Amygdala (tissue), 56 donors: ENCODE results near the gene MRPL41.
A peak's percentile ranks its signal among the peaks of the same experiment; 100 is the strongest.
"Not testable (repeated sequence)": the region's sequence is repeated elsewhere in the genome, so short reads cannot be mapped to it uniquely, and the experiment has no call there.

ENCODE experiments used
- DNase-seq, 56 donors: peaks; one replicate each; lab custom pipeline; 2025; lab: John Stamatoyannopoulos, UW

Gene MRPL41

DNA sequence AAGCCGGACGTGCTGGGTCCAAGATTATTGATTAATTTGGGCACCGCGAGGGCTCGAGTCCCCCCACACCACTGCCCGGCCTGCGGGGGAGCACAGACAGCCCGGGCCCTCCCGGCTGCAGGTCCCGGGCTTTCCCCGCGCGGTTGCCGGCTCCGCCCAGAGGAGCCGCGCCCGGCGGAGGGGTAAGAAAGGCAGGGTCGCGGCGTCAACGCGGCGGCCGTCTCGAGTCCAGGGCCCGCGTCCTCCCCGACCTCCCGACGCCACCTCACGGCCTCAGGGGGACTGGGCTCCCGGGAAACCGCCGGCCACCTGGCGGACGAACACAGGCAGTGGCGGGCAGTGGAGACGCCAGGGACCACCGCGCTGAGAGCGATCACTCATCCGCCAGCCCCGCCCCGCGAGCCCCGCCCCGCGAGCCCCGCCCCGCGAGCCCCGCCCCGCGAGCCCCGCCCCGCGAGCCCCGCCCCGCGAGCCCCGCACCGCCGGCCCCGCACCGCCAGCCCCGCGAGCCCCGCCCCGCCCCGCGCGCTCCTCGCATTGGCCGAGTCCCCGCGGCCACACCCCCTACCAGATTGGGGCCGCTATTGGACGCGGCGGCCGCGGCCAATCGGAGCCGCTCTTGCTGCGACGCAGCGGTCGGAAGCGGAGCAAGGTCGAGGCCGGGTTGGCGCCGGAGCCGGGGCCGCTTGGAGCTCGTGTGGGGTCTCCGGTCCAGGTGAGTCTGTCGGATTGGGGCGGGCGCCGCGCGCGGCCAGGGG lies at the start of gene MRPL41:
Gene MRPL41, plus strand, starts transcription at position 616 of the 758 bp plus-strand sequence. CDS start 203 bp downstream, outside the sequence.
- DNase-seq, result peak in 55 of 56 donors; percentile 48 to 92 (median 82)

DNA sequence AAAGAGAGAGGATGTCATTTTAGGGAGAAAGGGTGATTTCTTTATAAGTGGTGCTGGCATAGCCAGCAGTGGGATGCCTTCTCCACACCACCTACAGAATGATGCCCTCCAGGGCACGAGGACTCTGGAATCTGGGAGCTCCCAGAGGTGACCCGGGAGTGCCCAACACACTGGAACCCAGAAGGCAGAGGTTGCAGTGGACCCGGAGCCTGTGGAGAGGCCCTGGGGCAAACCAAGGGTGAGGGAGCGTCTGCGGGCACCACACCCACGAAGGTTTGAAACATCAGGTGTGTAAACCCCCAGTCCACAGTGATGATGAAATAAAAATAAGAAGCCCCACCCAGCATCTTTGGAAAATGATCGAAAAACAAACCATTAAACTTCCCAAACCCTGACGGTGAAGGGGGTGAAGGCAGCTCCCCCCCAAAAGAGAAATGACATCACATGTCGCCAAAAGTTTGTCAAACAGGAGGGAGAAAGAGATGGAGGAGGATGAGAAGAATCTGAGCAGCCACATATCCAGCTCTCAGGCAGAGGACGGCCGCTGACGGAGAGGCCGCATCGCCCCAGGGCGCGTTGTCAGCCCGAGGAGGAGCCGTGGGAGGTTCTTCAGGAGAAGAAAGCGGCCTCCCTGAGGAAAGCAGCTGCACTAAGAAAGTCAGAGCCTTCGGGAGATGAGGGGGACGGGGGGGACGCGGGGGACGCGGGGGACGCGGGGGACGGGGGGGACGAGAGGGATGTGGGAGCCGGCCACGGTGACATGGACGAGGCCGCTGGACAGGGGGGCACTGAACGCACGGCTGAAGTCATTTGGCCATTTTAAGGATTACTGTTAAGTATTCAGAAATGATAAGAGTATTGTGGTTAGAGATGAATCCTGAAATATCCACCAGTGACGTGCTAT lies 49.4 kb upstream of the MRPL41 start:
- DNase-seq, result no peak

DNA sequence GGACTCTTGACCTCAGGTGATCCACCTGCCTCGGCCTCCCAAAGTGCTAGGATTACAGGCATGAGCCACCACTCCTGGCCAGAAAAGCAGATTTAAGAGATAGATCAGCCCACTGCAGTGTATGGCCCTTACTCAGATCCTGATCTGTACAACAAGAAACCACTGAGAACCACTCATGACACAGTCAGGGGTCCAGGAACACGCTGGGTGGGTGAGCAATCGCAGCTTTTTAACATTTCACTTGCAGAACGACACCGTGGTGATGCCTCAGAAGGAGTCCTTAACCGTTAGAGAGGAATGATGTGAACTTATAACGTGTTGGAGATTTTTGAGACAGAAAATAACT lies 47.3 kb upstream of the MRPL41 start:
- DNase-seq, result no peak

DNA sequence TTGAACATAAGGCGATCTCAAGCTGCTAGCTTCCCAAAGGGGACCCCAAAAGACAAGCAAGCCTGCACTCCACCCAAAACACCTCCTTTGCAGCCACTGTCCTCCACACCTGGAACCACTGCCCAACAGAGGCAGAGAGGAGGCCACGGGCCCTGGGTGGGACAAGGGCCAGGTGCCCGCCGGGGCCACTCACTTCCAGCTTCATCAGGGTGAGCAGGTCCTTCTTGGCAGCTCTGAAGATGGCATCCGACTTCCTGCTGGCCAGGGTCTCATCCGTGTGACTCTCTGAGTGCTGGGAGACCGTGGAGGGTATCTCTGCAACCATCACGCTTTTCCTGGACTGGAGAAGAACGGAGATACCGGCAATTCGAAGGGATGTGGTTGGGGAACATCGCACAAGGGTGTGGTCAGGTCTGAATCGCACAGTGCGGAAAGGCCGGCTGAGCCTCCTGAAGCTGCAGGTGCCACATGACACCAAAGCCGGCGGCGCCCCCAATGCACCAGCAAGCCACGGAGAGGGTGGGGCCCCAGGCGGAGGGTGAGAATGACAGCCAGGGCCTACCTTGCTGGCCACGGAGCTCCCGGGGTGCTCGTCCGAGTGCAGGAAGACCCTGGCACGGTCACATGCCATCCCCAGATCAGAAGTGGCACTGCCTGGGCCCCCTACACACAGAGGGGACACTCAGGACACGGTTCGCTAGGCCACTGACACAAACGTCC lies 46.1 kb upstream of the MRPL41 start:
- no peak for DNase-seq

DNA sequence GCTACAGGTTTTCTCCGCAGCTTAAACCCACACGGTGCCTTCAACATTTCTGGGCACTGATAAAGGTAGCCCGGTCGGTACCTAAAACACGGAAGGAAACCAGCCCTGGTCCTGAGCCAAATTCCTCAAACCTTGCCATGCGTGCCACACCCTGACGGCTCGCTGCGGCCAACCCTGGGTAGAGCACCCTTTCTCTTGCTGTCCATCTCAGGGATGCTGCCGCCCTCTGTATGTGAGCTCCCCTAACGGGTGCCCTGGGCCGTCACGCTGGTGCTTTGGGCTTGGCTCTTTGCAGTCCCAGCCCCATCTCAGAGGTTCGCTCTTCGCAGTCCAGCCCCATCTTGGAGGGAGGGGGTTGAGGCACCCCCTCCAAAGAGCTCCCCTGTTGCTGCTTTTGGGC lies 45.4 kb upstream of the MRPL41 start:
- no peak for DNase-seq

DNA sequence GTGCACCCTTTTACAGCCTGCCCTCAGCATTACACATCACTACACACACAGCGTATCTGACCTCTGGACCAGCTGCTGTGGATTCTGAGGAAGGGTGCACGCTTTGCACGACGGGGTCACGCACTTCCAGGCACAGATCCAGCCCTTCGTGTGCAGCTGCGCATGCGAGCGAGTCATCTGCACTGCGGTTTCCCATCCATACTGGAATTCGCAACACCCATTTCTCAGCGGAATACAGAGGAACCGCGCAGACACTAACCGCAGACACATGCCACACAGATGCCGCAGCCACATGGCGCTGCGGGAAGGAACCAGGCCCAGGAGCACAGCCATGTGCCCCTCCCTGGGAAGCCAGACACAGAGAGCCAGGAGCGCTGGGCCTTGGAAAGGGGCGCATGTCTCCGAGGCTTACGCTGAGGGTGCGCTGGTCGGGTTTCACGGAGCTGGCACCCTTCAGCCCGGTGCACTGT lies 44.9 kb upstream of the MRPL41 start:
- no peak for DNase-seq

DNA sequence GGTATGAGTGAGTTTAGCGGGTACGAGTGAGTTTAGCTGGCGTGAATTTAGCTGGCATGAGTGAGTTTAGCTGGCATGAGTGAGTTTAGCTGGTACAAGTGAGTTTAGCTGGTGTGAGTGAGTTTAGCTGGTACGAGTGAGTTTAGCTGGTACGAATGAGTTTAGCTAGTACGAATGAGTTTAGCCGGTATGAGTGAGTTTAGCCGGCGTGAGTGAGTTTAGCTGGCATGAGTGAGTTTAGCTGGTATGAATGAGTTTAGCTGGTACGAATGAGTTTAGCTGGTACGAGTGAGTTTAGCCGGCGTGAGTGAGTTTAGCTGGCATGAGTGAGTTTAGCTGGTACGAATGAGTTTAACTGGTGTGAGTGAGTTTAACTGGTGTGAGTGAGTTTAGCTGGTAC lies 42.5 kb upstream of the MRPL41 start:
- DNase-seq, result no peak

DNA sequence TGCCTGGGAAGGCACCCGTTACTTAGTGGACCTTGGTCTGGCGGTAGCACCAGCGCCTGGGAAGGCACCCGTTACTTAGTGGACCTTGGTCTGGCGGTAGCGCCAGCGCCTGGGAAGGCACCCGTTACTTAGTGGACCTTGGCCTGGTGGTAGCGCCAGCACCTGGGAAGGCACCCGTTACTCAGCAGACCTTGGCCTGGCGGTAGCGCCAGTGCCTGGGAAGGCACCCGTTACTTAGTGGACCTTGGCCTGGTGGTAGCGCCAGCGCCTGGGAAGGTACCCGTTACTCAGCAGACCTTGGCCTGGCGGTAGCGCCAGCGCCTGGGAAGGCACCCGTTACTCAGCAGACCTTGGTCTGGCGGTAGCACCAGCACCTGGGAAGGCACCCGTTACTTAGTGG lies 40.6 kb upstream of the MRPL41 start:
- not testable (repeated sequence) for DNase-seq

DNA sequence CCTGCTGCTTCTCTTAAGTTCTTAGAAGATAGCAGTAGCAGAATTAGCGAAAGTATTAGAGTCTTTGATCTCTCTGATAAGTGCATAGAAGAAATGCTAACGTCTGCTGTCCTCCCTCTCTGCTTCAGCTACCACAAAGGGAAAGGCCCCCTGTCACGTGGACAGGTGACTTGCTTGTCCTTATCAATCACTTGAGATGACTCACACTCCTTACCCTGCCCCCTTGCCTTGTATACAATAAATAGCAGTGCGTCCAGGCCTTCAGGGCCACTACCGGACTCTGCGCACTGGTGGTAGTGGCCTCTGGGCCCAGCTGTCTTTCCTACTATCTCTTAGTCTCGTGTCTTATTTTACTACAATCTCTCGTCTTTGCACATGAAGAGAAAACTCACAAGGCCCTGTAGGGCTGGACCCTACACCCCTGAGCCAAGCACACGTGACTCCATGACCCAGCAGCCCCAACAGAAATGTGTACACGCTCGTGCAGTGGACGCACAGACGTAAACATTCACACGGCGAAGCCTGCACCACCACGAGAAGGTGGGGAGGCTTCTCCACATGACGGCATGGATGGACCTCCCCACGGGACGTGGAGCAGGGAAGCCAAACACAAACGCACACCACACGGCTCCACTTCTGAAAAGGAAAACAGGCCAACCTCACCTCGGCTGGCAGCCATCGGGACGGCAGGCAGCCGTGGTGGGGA lies 39.8 kb upstream of the MRPL41 start:
- DNase-seq, result no peak

DNA sequence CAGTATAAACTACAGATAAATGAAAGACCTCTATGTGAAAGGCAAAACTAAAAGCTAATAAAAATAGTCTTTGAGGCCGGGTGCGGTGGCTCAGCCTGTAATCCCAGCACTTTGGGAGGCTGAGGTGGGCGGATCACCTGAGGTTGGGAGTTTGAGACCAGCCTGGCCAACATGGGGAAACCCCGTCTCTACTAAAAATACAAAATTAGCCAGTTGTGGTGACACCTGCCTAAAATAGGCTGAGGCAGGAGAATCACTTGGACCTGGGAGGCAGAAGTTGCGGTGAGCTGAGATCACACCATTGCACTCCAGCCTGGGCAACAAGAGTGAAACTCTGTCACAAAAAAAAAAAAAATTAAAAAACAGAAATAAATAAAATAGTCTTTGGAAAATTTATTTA lies 38.5 kb upstream of the MRPL41 start:
- not testable (repeated sequence) for DNase-seq

DNA sequence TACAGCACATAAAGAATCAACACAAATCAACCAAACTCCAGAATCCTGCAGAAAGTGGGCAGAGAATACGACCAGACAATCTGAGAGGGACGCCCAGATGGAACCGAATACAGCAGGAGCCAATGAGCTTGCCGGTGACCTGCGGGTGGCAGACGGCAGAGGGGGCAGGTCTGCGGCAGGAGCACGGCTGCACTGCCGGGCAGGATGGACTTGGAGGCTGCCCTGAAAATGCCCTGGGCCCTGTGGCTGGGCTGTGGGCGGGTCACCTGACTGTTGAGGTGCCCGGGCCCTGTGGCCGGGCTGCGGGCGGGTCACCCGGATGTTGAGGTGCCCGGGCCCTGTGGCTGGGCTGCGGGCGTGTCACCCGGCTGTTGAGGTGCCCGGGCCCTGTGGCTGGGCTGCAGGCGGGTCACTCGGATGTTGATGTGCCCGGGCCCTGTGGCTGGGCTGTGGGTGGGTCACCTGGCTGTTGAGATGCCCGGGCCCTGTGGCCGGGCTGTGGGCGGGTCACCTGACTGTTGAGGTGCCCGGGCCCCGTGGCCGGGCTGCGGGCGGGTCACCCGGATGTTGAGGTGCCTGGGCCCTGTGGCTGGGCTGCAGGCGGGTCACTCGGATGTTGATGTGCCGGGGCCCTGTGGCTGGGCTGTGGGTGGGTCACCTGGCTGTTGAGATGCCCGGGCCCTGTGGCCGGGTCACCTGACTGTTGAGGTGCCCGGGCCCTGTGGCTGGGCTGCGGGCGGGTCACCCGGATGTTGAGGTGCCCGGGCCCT lies 37.7 kb upstream of the MRPL41 start:
- DNase-seq, result not testable (repeated sequence)

DNA sequence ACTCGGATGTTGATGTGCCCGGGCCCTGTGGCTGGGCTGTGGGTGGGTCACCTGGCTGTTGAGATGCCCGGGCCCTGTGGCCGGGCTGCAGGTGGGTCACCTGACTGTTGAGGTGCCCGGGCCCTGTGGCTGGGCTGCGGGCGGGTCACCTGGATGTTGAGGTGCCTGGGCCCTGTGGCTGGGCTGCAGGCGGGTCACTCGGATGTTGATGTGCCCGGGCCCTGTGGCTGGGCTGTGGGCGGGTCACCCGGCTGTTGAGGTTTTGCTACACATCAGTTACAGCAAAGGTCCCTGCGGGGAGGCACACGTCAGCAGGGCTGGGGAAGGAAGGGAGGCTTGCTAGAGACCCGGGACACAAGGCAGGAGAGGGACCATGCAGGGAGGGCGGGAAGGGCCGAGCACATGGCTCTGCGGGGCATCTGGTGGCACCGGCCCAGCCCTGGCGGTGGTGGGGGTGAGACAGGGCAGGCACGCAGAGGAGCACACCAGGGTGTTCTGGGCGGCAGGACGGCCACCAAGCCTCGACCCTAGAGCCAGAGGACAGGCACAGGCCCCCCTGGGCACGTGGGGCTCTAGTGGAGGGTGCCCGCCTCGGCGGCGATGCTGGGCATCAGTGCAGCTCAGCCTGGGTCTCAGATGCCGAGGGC lies 36.9 kb upstream of the MRPL41 start:
- DNase-seq, result no peak

DNA sequence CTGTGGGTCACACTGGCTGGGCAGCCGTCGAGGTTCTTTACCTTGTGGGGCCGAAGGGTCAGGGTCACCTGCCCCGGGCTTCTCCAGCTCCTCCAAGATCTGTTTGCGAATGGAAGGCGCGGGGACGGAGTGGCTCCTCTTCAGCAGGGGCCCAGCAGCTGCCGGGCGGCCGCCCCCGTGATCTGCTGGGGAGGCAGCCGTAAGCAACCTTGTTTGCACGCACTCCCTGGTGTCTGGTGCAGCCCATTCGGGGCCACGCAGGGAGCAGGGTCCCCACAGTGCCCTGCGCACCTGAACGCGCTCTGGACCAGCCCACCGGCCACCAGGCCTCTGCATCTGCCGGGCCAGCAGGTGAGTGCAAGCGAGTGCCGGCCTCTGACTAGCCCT lies 36.3 kb upstream of the MRPL41 start:
- DNase-seq, result no peak

DNA sequence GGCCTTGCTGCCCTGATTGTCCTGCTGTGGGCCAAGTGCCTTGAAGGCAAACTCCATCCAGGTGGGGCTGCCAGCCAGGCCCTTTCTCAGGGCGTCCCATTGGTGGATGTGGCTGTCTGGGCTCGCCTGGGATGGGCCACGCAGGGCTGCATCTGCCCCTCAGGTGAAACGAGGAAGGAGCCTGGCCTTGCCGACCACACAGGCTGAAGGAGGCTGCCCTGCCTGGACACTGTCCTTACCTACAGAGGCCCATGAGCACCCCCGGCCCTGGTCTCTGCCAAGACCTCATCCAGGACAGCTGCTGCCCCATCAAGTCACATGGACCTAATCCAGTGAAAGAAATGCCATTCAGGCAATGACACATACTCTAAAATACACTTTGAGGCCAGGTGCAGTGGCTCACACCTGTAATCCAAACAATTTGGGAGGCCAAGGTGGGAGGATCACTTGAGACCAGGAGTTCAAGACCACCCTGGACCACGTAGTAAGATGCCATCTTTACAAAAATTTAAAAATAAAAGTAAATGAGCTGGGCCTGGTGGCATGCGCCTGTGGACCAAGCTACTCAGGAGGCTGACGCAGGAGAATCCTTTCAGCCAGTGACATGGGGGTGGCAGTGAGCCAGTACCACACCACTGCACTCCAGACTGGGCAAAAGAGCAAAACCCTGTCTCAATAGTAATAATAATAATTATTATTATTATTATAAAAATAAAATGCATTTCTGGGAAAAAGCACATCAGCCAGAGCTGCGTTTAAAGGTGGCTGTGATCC lies 35.3 kb upstream of the MRPL41 start:
- no peak for DNase-seq

DNA sequence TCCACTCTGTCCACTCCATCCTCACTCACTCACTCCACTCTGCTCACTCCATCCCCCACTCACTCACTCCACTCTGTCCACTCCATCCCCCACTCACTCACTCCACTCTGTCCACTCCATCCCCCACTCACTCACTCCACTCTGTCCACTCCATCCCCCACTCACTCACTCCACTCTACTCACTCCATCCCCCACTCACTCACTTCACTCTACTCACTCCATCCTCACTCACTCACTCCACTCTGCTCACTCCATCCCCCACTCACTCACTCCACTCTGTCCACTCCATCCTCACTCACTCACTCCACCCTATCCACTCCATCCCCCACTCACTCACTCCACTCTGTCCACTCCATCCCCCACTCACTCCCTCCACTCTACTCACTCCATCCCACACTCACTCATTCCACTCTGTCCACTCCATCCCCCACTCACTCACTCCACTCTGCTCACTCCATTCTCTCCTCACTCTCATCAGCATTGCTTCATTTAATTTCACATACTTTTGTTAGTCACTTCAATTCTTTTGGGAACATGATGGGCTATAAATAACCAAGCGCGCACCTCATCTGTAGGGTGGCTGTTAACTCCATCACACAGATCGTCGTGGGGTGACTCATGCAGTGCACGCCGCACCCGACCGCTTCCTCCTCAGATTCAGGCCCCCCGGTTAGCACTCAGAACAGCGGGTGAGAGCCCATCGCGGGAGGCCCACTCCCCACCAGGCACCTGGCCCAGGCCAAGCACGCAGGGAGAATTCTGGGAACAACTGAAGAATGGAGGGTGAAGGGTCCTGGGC lies 32.8 kb upstream of the MRPL41 start:
- DNase-seq, result peak in 1 of 56 donors; percentile 15

DNA sequence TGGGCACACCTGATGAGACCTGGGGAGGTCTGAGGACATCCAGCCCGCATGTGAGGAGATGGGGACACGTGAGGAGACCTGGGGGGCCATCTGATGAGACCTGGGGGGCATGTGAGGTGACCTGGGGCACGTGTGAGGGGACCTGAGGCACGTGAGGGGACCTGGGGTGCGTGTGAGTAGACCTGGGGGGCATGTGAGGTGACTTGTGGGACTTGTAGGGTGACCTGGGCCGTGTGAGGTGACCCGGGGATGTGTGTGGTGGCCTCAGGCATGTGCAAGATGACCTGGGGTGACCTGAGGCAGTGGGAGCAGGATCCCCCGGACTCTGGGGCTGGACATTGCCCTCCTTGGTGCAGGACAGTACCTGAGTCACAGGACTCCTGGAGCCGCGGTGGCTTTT lies 32.1 kb upstream of the MRPL41 start:
- DNase-seq, result no peak

DNA sequence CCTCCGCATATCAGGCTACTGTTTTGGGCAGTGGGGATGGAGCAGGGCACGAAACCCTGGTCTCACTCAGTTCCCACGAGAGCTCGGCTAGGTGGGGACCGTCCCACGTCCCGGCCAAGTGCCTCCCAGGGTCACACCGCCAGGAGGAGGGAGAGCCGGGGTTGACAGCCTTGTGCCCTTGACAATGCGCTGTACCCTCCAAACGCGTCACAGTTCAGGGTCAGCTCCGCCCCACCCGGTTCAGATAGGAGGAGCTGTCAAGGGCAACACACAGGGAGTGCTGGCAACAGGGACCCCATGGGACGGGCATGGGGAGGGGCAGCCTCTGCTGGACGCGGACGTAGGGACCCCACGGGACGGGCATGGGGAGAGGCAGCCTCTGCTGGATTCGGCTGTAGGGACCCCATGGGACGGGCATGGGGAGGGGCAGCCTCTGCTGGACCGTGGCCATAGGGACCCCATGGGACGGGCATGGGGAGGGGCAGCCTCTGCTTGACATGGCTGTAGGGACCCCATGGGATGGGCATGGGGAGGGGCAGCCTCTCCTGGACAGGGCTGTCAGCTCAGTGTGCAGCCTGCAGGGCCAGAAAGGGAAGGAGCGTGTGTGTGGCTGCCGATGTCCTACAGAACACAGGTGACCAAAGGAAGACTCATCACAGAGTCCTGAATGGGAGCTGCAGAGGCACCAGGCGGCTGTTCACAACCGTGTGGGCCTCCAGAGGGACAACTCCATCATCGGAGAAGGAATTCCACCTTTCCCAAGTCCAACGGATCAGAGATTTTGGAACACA lies 30.9 kb upstream of the MRPL41 start:
- no peak for DNase-seq
